Epidermal melanocyte (primary cell): ENCODE data around the gene VANGL2.

Experiments
- DNase-seq: peaks from one replicate; pipeline ENCODE4 v3.0.0; 2011; ENCODE audit warnings: low spot score; ENCODE audit not compliant: insufficient read length

VANGL2 gene

GRCh38 chr1:160459056-160459455, 58.7 kb downstream of the VANGL2 start:
- DNase-seq = no peak

- DNase-seq = no peak
Observed at GRCh38 chr1:160459687-160460086, 59.3 kb downstream of the VANGL2 start.

- DNase-seq = no peak
Observed at GRCh38 chr1:160460214-160460642, 59.9 kb downstream of the VANGL2 start.

GRCh38 chr1:160460683-160461287, 60.4 kb downstream of the VANGL2 start:
- no peak for DNase-seq

DNA sequence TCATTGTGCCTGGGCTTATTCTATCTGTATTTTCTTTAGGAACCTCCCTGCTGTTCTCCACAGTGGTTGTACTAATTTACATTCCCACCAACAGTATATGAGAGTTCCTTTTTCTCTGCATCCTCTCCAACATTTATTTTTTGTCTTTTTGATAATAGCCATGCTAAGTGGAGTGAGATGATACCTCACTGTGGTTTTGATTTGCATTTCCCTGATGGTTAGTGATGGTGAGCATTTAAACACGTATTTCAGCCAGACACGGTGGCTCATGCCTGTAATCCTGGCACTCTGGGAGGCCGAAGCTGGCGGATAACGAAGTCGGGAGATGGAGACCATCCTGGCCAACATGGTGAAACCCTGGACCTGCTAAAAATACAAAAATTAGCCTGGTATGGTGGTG, 64.8 kb downstream of the VANGL2 start:
- no peak for DNase-seq

DNA sequence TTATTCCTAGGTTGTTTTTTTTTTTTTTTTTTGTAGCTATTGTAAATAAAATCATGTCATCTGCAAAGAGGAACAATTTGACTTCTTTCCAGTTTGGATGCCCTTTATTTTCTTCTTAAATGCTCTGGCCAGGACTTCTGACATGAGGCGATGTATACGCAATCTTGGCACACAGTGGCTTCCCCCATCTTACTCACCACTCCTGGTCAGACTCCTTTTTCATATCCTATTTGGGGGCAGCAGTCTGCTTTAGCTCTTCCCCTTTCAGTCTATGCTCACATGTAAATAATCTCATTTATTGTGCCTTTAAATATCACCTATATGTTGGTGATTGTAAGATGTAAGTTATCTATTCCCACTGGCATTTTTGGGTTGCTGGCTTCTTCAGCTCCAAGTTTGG, 66.6 kb downstream of the VANGL2 start:
- no peak for DNase-seq

DNA sequence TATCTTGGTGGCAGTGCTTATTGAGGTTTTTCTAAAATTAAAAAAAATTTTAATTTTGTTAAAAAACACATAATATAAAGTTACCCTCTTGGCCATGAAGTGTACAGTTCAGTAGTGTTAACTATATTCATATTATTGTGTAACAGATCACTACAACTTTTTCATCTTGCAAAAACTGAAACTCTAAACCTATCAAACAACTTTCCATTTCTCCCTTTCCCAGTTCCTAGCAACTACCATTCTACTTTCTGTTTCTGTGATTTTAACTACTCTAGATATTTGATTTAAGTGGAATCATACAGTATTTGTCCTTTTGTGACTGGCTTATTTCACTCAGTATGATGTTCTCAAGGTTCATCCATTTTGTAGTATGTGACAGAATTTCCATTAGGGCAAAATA, 67.2 kb downstream of the VANGL2 start:
- no peak for DNase-seq

- DNase-seq = no peak
Observed at GRCh38 chr1:160471253-160471652, 70.9 kb downstream of the VANGL2 start.

- DNase-seq = no peak
Observed at GRCh38 chr1:160472112-160472511, 71.7 kb downstream of the VANGL2 start.

GRCh38 chr1:160474392-160475242, 74.3 kb downstream of the VANGL2 start:
- no peak for DNase-seq
